ENCODE data around the gene LIMCH1. TPM values are rescaled to one million over a fixed set of nuclear protein-coding genes. Genes with fewer than 3 reads are reported as not detected.

Gene LIMCH1
- total RNA-seq, 1 donor from 2014 or later: 3.4 TPM

- DNase-seq (ENCODE audit: low read depth): no peak
- no peak overlapping the region for H3K4me3 ChIP-seq (ENCODE audit: low read depth, low read length)
- H3K27me3 ChIP-seq (ENCODE audit: control insufficient read depth, insufficient read depth, low read length): no peaks in the 10 kb centered on the region
- no peaks in the 10 kb centered on the region for H3K36me3 ChIP-seq (ENCODE audit: control insufficient read depth, insufficient read depth, low read length)
- no peak for TF ChIP-seq CTCF (IDR thresholded peaks at IDR 0.05; ENCODE audit: insufficient read depth, low read length, poor library complexity, severe bottlenecking)
Observed at GRCh38 chr4:41657561-41657960, 119.6 kb downstream of the LIMCH1 start.

GRCh38 chr4:41658163-41658562 is 120.2 kb downstream of the LIMCH1 start:
- Histone ChIP-seq H3K27me3 (ENCODE audit: control insufficient read depth, insufficient read depth, low read length) (no peaks in the 10 kb centered on the region), H3K36me3 (ENCODE audit: control insufficient read depth, insufficient read depth, low read length) (no peaks in the 10 kb centered on the region), H3K4me3 (ENCODE audit: low read depth, low read length) (no peak overlapping the region)
- DNase-seq (ENCODE audit: low read depth): no peak
- TF ChIP-seq CTCF (IDR thresholded peaks at IDR 0.05; ENCODE audit: insufficient read depth, low read length, poor library complexity, severe bottlenecking): no peak

GRCh38 chr4:41660352-41660751 is 122.4 kb downstream of the LIMCH1 start:
- DNase-seq (ENCODE audit: low read depth): no peak

GRCh38 chr4:41661442-41662076 is 123.6 kb downstream of the LIMCH1 start:
- H3K4me3 ChIP-seq (ENCODE audit: low read depth, low read length): no peak overlapping the region
- no peak for DNase-seq (ENCODE audit: low read depth)
- H3K36me3 ChIP-seq (ENCODE audit: control insufficient read depth, insufficient read depth, low read length): no peaks in the 10 kb centered on the region
- TF ChIP-seq CTCF (IDR thresholded peaks at IDR 0.05; ENCODE audit: insufficient read depth, low read length, poor library complexity, severe bottlenecking): peak; percentile 89
- H3K27me3 ChIP-seq (ENCODE audit: control insufficient read depth, insufficient read depth, low read length): no peaks in the 10 kb centered on the region

More at GRCh38 chr4:41660352-41660751, 122.4 kb downstream of the LIMCH1 start:
- TF ChIP-seq CTCF (IDR thresholded peaks at IDR 0.05; ENCODE audit: insufficient read depth, low read length, poor library complexity, severe bottlenecking): no peak
- Histone ChIP-seq H3K4me3 (ENCODE audit: low read depth, low read length) (no peak overlapping the region), H3K36me3 (ENCODE audit: control insufficient read depth, insufficient read depth, low read length) (no peaks in the 10 kb centered on the region), H3K27me3 (ENCODE audit: control insufficient read depth, insufficient read depth, low read length) (no peaks in the 10 kb centered on the region)

GRCh38 chr4:41665636-41666207 is 127.8 kb downstream of the LIMCH1 start:
- Histone ChIP-seq H3K4me3 (ENCODE audit: low read depth, low read length) (no peak overlapping the region), H3K27me3 (ENCODE audit: control insufficient read depth, insufficient read depth, low read length) (no peaks in the 10 kb centered on the region), H3K36me3 (ENCODE audit: control insufficient read depth, insufficient read depth, low read length) (no peaks in the 10 kb centered on the region)
- no peak for TF ChIP-seq CTCF (IDR thresholded peaks at IDR 0.05; ENCODE audit: insufficient read depth, low read length, poor library complexity, severe bottlenecking)
- DNase-seq (ENCODE audit: low read depth): no peak

- Histone ChIP-seq H3K36me3 (ENCODE audit: control insufficient read depth, insufficient read depth, low read length) (no peaks in the 10 kb centered on the region), H3K27me3 (ENCODE audit: control insufficient read depth, insufficient read depth, low read length) (no peaks in the 10 kb centered on the region), H3K4me3 (ENCODE audit: low read depth, low read length) (no peak overlapping the region)
- no peak for TF ChIP-seq CTCF (IDR thresholded peaks at IDR 0.05; ENCODE audit: insufficient read depth, low read length, poor library complexity, severe bottlenecking)
- DNase-seq (ENCODE audit: low read depth): no peak
Observed at GRCh38 chr4:41668024-41668423, 130.1 kb downstream of the LIMCH1 start.
